IgD-negative memory B cell (primary cell): ENCODE data around the gene C1orf226. TPM values are rescaled to one million over a fixed set of nuclear protein-coding genes. Genes with fewer than 3 reads are reported as not detected.
A peak's percentile ranks its signal among the peaks of the same experiment; 100 is the strongest.
"Not testable (repeated sequence)": the region's sequence is repeated elsewhere in the genome, so short reads cannot be mapped to it uniquely, and the experiment has no call there.

ENCODE experiments used
- H3K27ac Mint-ChIP-seq, 3 donors: one replicate each; pipeline ENCODE4 v1.8.0; 2020 to 2022; ENCODE audit warnings: mild to moderate bottlenecking in 3 of 3, mixed read lengths in 3 of 3, moderate library complexity in 1 of 3
- H3K27me3 Mint-ChIP-seq: one replicate; pipeline ENCODE4 v1.8.0; 2021; ENCODE audit warnings: mixed read lengths
- H3K36me3 Mint-ChIP-seq: one replicate; pipeline ENCODE4 v1.8.0; 2020; ENCODE audit warnings: mild to moderate bottlenecking, mixed read lengths
- H3K4me1 Mint-ChIP-seq, 3 donors: one replicate each; pipeline ENCODE4 v1.8.0; 2020 to 2022; ENCODE audit warnings: mixed read lengths in 3 of 3, mild to moderate bottlenecking in 1 of 3
- H3K4me3 Mint-ChIP-seq, 4 donors: one replicate each; pipeline ENCODE4 v1.8.0; 2020 to 2022; ENCODE audit warnings: mild to moderate bottlenecking in 4 of 4, mixed read lengths in 4 of 4, moderate library complexity in 3 of 4
- H3K9me3 Mint-ChIP-seq, 3 donors: one replicate each; pipeline ENCODE4 v1.8.0; 2020 to 2021; ENCODE audit warnings: mixed read lengths in 3 of 3, mild to moderate bottlenecking in 1 of 3
- polyA plus RNA-seq: library from polyadenylated mRNA; unstranded; fragments of 300-500 nt; fragmentation: Illumina TruSeq; gene quantifications from one replicate; pipeline ENCODE4 v1.2.3, GENCODE V29; 2021

Gene C1orf226
- polyA plus RNA-seq, 1 donor from 2014 or later = not detected

- H3K4me3 Mint-ChIP-seq = no peak overlapping the region
- H3K27ac Mint-ChIP-seq = no peak overlapping the region
- peaks cover 11% of the 10 kb centered on the region for H3K27me3 Mint-ChIP-seq
- no peaks in the 10 kb centered on the region for H3K4me1 Mint-ChIP-seq
- no peaks in the 10 kb centered on the region for H3K36me3 Mint-ChIP-seq
- no peaks in the 10 kb centered on the region for H3K9me3 Mint-ChIP-seq
Observed at GRCh38 chr1:162398999-162399580, 17.6 kb downstream of the C1orf226 start.

- H3K36me3 Mint-ChIP-seq = no peaks in the 10 kb centered on the region
- no peaks in the 10 kb centered on the region for H3K4me1 Mint-ChIP-seq
- H3K27ac Mint-ChIP-seq = no peak overlapping the region
- H3K4me3 Mint-ChIP-seq = no peak overlapping the region
- H3K27me3 Mint-ChIP-seq = peaks cover 11% of the 10 kb centered on the region
- no peaks in the 10 kb centered on the region for H3K9me3 Mint-ChIP-seq
Observed at GRCh38 chr1:162400790-162401355, 19.3 kb downstream of the C1orf226 start.

- Mint-ChIP-seq H3K36me3 (no peaks in the 10 kb centered on the region), H3K27me3 (peaks cover 6% of the 10 kb centered on the region), H3K9me3 (no peaks in the 10 kb centered on the region), H3K4me1 (peaks cover 0 to 3% (median 0%) of the 10 kb centered on the region in 3 donors), H3K27ac (no peak overlapping the region), H3K4me3 (no peak overlapping the region)
Observed at GRCh38 chr1:162404550-162405160, 23.1 kb downstream of the C1orf226 start.

- H3K4me1 Mint-ChIP-seq = peaks cover 0 to 3% (median 0%) of the 10 kb centered on the region in 3 donors
- H3K27me3 Mint-ChIP-seq = peaks cover 10% of the 10 kb centered on the region
- no peak overlapping the region for H3K27ac Mint-ChIP-seq
- H3K36me3 Mint-ChIP-seq = no peaks in the 10 kb centered on the region
- H3K9me3 Mint-ChIP-seq = no peaks in the 10 kb centered on the region
- H3K4me3 Mint-ChIP-seq = no peak overlapping the region
Observed at GRCh38 chr1:162405800-162406199, 24.3 kb downstream of the C1orf226 start.

GRCh38 chr1:162406811-162407210 lies 25.3 kb downstream of the C1orf226 start:
- Mint-ChIP-seq H3K4me3 (no peak overlapping the region), H3K36me3 (no peaks in the 10 kb centered on the region), H3K9me3 (no peaks in the 10 kb centered on the region), H3K27ac (no peak overlapping the region), H3K4me1 (peaks cover 0 to 3% (median 0%) of the 10 kb centered on the region in 3 donors), H3K27me3 (peaks cover 12% of the 10 kb centered on the region)

- peaks cover 11% of the 10 kb centered on the region for H3K27me3 Mint-ChIP-seq
- H3K9me3 Mint-ChIP-seq = no peaks in the 10 kb centered on the region
- peaks cover 0 to 3% (median 0%) of the 10 kb centered on the region in 3 donors for H3K4me1 Mint-ChIP-seq
- no peak overlapping the region for H3K27ac Mint-ChIP-seq
- no peaks in the 10 kb centered on the region for H3K36me3 Mint-ChIP-seq
- H3K4me3 Mint-ChIP-seq = no peak overlapping the region
Observed at GRCh38 chr1:162407539-162407938, 26.0 kb downstream of the C1orf226 start.

- peaks cover 21% of the 10 kb centered on the region for H3K27me3 Mint-ChIP-seq
- H3K4me1 Mint-ChIP-seq = peaks cover 0 to 5% (median 0%) of the 10 kb centered on the region in 3 donors
- peaks cover 0 to 3% (median 0%) of the 10 kb centered on the region in 3 donors for H3K9me3 Mint-ChIP-seq
- no peaks in the 10 kb centered on the region for H3K36me3 Mint-ChIP-seq
- no peak within 1 kb of the TSS for H3K27ac Mint-ChIP-seq
- H3K4me3 Mint-ChIP-seq = peak within 1 kb of the TSS in 1 of 4 donors; percentile 43
Observed at GRCh38 chr1:162412002-162412401, 30.5 kb downstream of the C1orf226 start, which contains the start of gene SH2D1B. SH2D1B (minus strand) TSS chr1:162412136; CDS start chr1:162412016, 120 bp downstream.

GRCh38 chr1:162416215-162416614 lies 34.7 kb downstream of the C1orf226 start:
- H3K4me3 Mint-ChIP-seq = no peak overlapping the region
- peaks cover 0 to 2% (median 0%) of the 10 kb centered on the region in 3 donors for H3K4me1 Mint-ChIP-seq
- peaks cover 0 to 3% (median 0%) of the 10 kb centered on the region in 3 donors for H3K9me3 Mint-ChIP-seq
- H3K36me3 Mint-ChIP-seq = no peaks in the 10 kb centered on the region
- peaks cover 15% of the 10 kb centered on the region for H3K27me3 Mint-ChIP-seq
- no peak overlapping the region for H3K27ac Mint-ChIP-seq

- Mint-ChIP-seq H3K27ac (no peak overlapping the region), H3K4me3 (no peak overlapping the region), H3K4me1 (peaks cover 0 to 5% (median 0%) of the 10 kb centered on the region in 3 donors), H3K9me3 (peaks cover 0 to 3% (median 0%) of the 10 kb centered on the region in 3 donors), H3K36me3 (peaks cover under 1% of the 10 kb centered on the region), H3K27me3 (peaks cover 15% of the 10 kb centered on the region)
Observed at GRCh38 chr1:162416909-162417308, 35.4 kb downstream of the C1orf226 start.

GRCh38 chr1:162417650-162418049 lies 36.1 kb downstream of the C1orf226 start:
- Mint-ChIP-seq H3K27ac (no peak overlapping the region), H3K36me3 (peaks cover 2% of the 10 kb centered on the region), H3K4me1 (peaks cover 0 to 5% (median 0%) of the 10 kb centered on the region in 3 donors), H3K9me3 (peaks cover 0 to 3% (median 0%) of the 10 kb centered on the region in 3 donors), H3K27me3 (peaks cover 13% of the 10 kb centered on the region), H3K4me3 (no peak overlapping the region)

- H3K4me3 Mint-ChIP-seq, H3K36me3 Mint-ChIP-seq, H3K4me1 Mint-ChIP-seq, H3K27ac Mint-ChIP-seq, H3K9me3 Mint-ChIP-seq: not testable (repeated sequence)
- peaks cover 11% of the 10 kb centered on the region for H3K27me3 Mint-ChIP-seq
Observed at GRCh38 chr1:162418584-162418983, 37.1 kb downstream of the C1orf226 start.

GRCh38 chr1:162419450-162419931 lies 38.0 kb downstream of the C1orf226 start:
- not testable (repeated sequence) for H3K27me3 Mint-ChIP-seq

GRCh38 chr1:162420120-162420519 lies 38.6 kb downstream of the C1orf226 start:
- H3K4me1 Mint-ChIP-seq = peaks cover 2 to 9% (median 4%) of the 10 kb centered on the region in 3 donors

More at GRCh38 chr1:162419450-162419931, 38.0 kb downstream of the C1orf226 start:
- not testable (repeated sequence) for H3K4me1 Mint-ChIP-seq, H3K4me3 Mint-ChIP-seq, H3K27ac Mint-ChIP-seq, H3K9me3 Mint-ChIP-seq, H3K36me3 Mint-ChIP-seq

GRCh38 chr1:162421258-162422164 lies 40.0 kb downstream of the C1orf226 start:
- Mint-ChIP-seq H3K9me3 (no peaks in the 10 kb centered on the region), H3K4me3 (no peak overlapping the region), H3K4me1 (peaks cover 2 to 9% (median 4%) of the 10 kb centered on the region in 3 donors), H3K27ac (no peak overlapping the region), H3K36me3 (peaks cover 2% of the 10 kb centered on the region), H3K27me3 (peaks cover 6% of the 10 kb centered on the region)

More at GRCh38 chr1:162420120-162420519, 38.6 kb downstream of the C1orf226 start:
- peaks cover 0 to 3% (median 0%) of the 10 kb centered on the region in 3 donors for H3K9me3 Mint-ChIP-seq
- H3K4me3 Mint-ChIP-seq = no peak overlapping the region
- H3K27me3 Mint-ChIP-seq = peaks cover 9% of the 10 kb centered on the region
- no peak overlapping the region for H3K27ac Mint-ChIP-seq
- H3K36me3 Mint-ChIP-seq = peaks cover 2% of the 10 kb centered on the region
